ENCODE data around the gene SEZ6L. TPM values are rescaled to one million over a fixed set of nuclear protein-coding genes. Genes with fewer than 3 reads are reported as not detected.

Gene SEZ6L
- total RNA-seq, 1 donor from 2014 or later = 2.3 TPM

DNA sequence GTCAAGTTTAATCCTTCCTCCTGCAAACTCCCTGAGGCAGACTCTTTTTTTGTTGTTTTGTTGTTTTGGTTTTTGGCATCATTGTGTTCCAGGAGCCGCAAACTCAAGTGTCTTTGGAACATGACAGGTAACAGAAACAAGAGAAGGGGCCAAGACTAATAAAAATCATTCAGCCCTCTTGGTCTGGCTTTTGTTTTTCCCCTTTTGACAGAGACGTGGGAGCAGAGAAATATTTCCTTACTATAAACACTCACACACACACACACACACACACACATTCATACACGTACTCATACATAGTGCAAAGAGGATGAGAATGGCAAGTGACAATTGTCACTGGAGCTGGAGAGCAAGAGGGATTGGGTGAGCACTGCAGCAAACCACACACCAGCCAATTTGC, 249.4 kb downstream of the SEZ6L start:
- Histone ChIP-seq H3K9ac (ENCODE audit: low read length) (no peak overlapping the region), H3K9me3 (ENCODE audit: insufficient read depth, low read depth, low read length) (peaks cover 12% of the 10 kb centered on the region), H3K36me3 (ENCODE audit: insufficient read depth, low read length) (no peaks in the 10 kb centered on the region), H3K4me3 (ENCODE audit: insufficient read depth, low read depth, low read length) (no peak overlapping the region), H3K79me2 (ENCODE audit: insufficient read depth, low read length) (no peaks in the 10 kb centered on the region), H4K20me1 (ENCODE audit: insufficient read depth, low read length) (no peaks in the 10 kb centered on the region), H3K27ac (ENCODE audit: low read depth, low read length) (no peak overlapping the region), H3K4me1 (ENCODE audit: insufficient read depth, low read length) (peaks cover 10% of the 10 kb centered on the region), H2AFZ (ENCODE audit: low read depth, low read length) (no peak overlapping the region), H3K27me3 (ENCODE audit: insufficient read depth, low read length) (peaks cover 24% of the 10 kb centered on the region), H3K4me2 (ENCODE audit: low read length) (no peak overlapping the region)
- TF ChIP-seq, protein P1, sequence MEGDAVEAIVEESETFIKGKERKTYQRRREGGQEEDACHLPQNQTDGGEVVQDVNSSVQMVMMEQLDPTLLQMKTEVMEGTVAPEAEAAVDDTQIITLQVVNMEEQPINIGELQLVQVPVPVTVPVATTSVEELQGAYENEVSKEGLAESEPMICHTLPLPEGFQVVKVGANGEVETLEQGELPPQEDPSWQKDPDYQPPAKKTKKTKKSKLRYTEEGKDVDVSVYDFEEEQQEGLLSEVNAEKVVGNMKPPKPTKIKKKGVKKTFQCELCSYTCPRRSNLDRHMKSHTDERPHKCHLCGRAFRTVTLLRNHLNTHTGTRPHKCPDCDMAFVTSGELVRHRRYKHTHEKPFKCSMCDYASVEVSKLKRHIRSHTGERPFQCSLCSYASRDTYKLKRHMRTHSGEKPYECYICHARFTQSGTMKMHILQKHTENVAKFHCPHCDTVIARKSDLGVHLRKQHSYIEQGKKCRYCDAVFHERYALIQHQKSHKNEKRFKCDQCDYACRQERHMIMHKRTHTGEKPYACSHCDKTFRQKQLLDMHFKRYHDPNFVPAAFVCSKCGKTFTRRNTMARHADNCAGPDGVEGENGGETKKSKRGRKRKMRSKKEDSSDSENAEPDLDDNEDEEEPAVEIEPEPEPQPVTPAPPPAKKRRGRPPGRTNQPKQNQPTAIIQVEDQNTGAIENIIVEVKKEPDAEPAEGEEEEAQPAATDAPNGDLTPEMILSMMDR (IDR thresholded peaks at IDR 0.05; ENCODE audit: insufficient read depth, low read depth, low read length) = no peak
- no peak for TF ChIP-seq EZH2 (IDR thresholded peaks at IDR 0.05; ENCODE audit: insufficient read depth, low read length)
- H3K9me3 Mint-ChIP-seq (ENCODE audit: unreplicated experiment) = peaks cover 2% of the 10 kb centered on the region
- H3K36me3 Mint-ChIP-seq (ENCODE audit: low read depth, unreplicated experiment) = no peaks in the 10 kb centered on the region
- no peak for DNase-seq (ENCODE audit: low read depth)
- no peak overlapping the region for H3K27ac Mint-ChIP-seq (ENCODE audit: unreplicated experiment)
- H3K27me3 Mint-ChIP-seq (ENCODE audit: low read depth, unreplicated experiment) = no peaks in the 10 kb centered on the region
- FAIRE-seq = no peak
- H3K4me1 Mint-ChIP-seq (ENCODE audit: low read depth, unreplicated experiment) = peaks cover 23% of the 10 kb centered on the region
- H3K4me3 Mint-ChIP-seq (ENCODE audit: unreplicated experiment) = peak overlapping the region; percentile 6

DNA sequence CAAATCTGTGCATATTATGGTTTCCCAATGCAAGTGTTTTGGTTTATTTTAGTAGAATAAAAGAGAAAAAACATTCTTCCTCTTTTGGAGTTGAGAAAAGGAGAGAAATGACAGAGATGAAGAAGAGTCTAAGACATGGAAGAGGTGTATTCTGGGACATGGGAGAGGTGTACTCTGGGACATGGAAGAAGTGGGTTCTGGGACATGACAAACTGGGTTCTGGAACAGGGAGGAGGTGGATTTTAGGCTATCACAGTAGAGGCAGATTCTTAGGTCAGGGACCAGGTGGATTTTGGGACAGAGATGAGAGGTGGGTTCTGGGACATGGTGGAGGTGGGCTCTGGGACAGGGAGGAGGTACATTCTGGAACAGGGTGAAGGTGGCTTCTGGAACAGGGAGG, 257.7 kb downstream of the SEZ6L start:
- Histone ChIP-seq H3K27me3 (ENCODE audit: insufficient read depth, low read length) (no peaks in the 10 kb centered on the region), H3K9me3 (ENCODE audit: insufficient read depth, low read depth, low read length) (peaks cover 13% of the 10 kb centered on the region), H3K4me3 (ENCODE audit: insufficient read depth, low read depth, low read length) (no peak overlapping the region), H2AFZ (ENCODE audit: low read depth, low read length) (no peak overlapping the region), H4K20me1 (ENCODE audit: insufficient read depth, low read length) (peaks cover 5% of the 10 kb centered on the region), H3K9ac (ENCODE audit: low read length) (no peak overlapping the region), H3K36me3 (ENCODE audit: insufficient read depth, low read length) (no peaks in the 10 kb centered on the region), H3K79me2 (ENCODE audit: insufficient read depth, low read length) (peaks cover 5% of the 10 kb centered on the region), H3K4me2 (ENCODE audit: low read length) (no peak overlapping the region), H3K4me1 (ENCODE audit: insufficient read depth, low read length) (peaks cover 10% of the 10 kb centered on the region), H3K27ac (ENCODE audit: low read depth, low read length) (no peak overlapping the region)
- Mint-ChIP-seq H3K9me3 (ENCODE audit: unreplicated experiment) (peaks cover 2% of the 10 kb centered on the region), H3K27ac (ENCODE audit: unreplicated experiment) (peak overlapping the region; percentile 47), H3K36me3 (ENCODE audit: low read depth, unreplicated experiment) (no peaks in the 10 kb centered on the region), H3K4me1 (ENCODE audit: low read depth, unreplicated experiment) (peaks cover 18% of the 10 kb centered on the region), H3K27me3 (ENCODE audit: low read depth, unreplicated experiment) (peaks cover 4% of the 10 kb centered on the region), H3K4me3 (ENCODE audit: unreplicated experiment) (peak overlapping the region; percentile 76)
- TF ChIP-seq, protein P1 (IDR thresholded peaks at IDR 0.05; ENCODE audit: insufficient read depth, low read depth, low read length) = no peak
- no peak for TF ChIP-seq EZH2 (IDR thresholded peaks at IDR 0.05; ENCODE audit: insufficient read depth, low read length)
- no peak for FAIRE-seq
- no peak for DNase-seq (ENCODE audit: low read depth)
